Panc1 (cell line): ENCODE data around the gene FKBP1B. TPM values are rescaled to one million over a fixed set of nuclear protein-coding genes. Genes with fewer than 3 reads are reported as not detected.

ENCODE experiments used
- ATAC-seq: fragments of 200-7000 bp; cut with Tn5 transposase; 2 replicates; pipeline ENCODE4 v1.9.1; 2020; ENCODE audit warnings: mild to moderate bottlenecking, moderate library complexity
- BruUV-seq: library from RNA; stranded (reverse); fragments of 400-500 nt; replicated peaks from 2 replicates; lab custom pipeline; 2021; lab: Mats Ljungman, UMichigan
- CTCF ChIA-PET: fragments of 300-600 bp; sonication (Branson Sonifier 250); formaldehyde crosslinking; loops from one replicate; lab custom pipeline; 2022; ENCODE audit warnings: antibody characterized with exemption; lab: Charles Lee
- POLR2A ChIA-PET: fragments of 300-600 bp; sonication (Branson Sonifier 250); formaldehyde crosslinking; loops from one replicate; lab custom pipeline; 2022; ENCODE audit warnings: antibody characterized with exemption; lab: Charles Lee
- DNase-seq: peaks from one replicate; pipeline ENCODE4 v3.0.0-alpha.2; 2010; ENCODE audit warnings: low read depth, low spot score
- H3K27ac ChIP-seq: 2 replicates; pipeline ENCODE4 v1.5.1; 2011; ENCODE audit warnings: mild to moderate bottlenecking, low read length, inconsistent platforms
- H3K27me3 ChIP-seq: fragments of 200-500 bp; sonication (Bioruptor generic); 2 replicates; pipeline ENCODE4 v1.6.0; 2014; ENCODE audit warnings: low read length, inconsistent platforms; ENCODE audit not compliant: control insufficient read depth, insufficient read depth
- H3K36me3 ChIP-seq: fragments of 200-500 bp; sonication (Bioruptor generic); 2 replicates; pipeline ENCODE4 v1.5.1; 2014; ENCODE audit warnings: inconsistent platforms, mild to moderate bottlenecking, low read length, moderate library complexity; ENCODE audit not compliant: control insufficient read depth, insufficient read depth
- H3K4me1 ChIP-seq: 2 replicates; pipeline ENCODE4 v1.5.1; 2011; ENCODE audit warnings: inconsistent platforms, mild to moderate bottlenecking, low read length, moderate library complexity; ENCODE audit not compliant: control insufficient read depth, insufficient read depth
- H3K4me3 ChIP-seq, 2 experiments: 2 replicates each; pipeline ENCODE4 v1.5.1; 2011 to 2012; ENCODE audit warnings: low read depth in 2 of 2, low read length in 2 of 2, mild to moderate bottlenecking in 2 of 2, inconsistent platforms in 1 of 2, moderate library complexity in 1 of 2
- H3K9me3 ChIP-seq: fragments of 200-500 bp; sonication (Bioruptor generic); 2 replicates; pipeline ENCODE4 v1.5.1; 2014; ENCODE audit warnings: low read depth, mild to moderate bottlenecking, inconsistent platforms, low read length, moderate library complexity; ENCODE audit not compliant: control insufficient read depth, insufficient read depth
- CTCF ChIP-seq: fragments of 450-650 bp; IDR thresholded peaks from 2 replicates; pipeline ENCODE4 v1.5.1; 2017; ENCODE audit warnings: mild to moderate bottlenecking
- POLR2AphosphoS5 ChIP-seq: IDR thresholded peaks from 2 replicates; pipeline ENCODE4 v1.6.1; 2012; ENCODE audit warnings: mild to moderate bottlenecking, low read depth, low read length, moderate library complexity
- REST ChIP-seq, 2 experiments: IDR thresholded peaks; 2 replicates each; pipeline ENCODE4 v1.6.1; 2011 to 2012; ENCODE audit warnings: low read depth in 2 of 2, control low read depth in 1 of 2, low read length in 1 of 2, mild to moderate bottlenecking in 1 of 2, moderate library complexity in 1 of 2; ENCODE audit not compliant: insufficient read depth in 1 of 2
- SIN3A ChIP-seq: IDR thresholded peaks from 2 replicates; pipeline ENCODE4 v1.6.1; 2012; ENCODE audit warnings: low read depth, mild to moderate bottlenecking, low read length, moderate library complexity, borderline replicate concordance; ENCODE audit not compliant: insufficient read depth
- TCF7L2 ChIP-seq: IDR thresholded peaks from 2 replicates; pipeline ENCODE4 v1.6.1; 2011; ENCODE audit warnings: mild to moderate bottlenecking, low read depth, low read length, inconsistent platforms
- in situ Hi-C: cut with HindIII; loops from 2 replicates; pipeline ENCODE4 v1.10.0; 2016; ENCODE audit warnings: low sequenced_read_pairs, low pct_unique_long_range_greater_than_20kb
- intact Hi-C: fragments of 100-400 bp; cut with micrococcal nuclease; formaldehyde crosslinking; loops from one replicate; pipeline ENCODE4 v1.10.0; 2022; ENCODE audit not compliant: unreplicated experiment
- total RNA-seq: library from RNA; stranded (reverse); gene quantifications from one replicate; pipeline ENCODE4 v1.2.1, GENCODE V29; 2021; ENCODE audit not compliant: unreplicated experiment

The FKBP1B gene
- total RNA-seq, 1 experiment from 2014 or later, result 19.9 TPM

GRCh38 chr2:24084386-24085199 lies 35.1 kb downstream of the FKBP1B start, which contains the start of gene TP53I3:
Gene TP53I3 (minus strand): TSS chr2:24084834. CDS start chr2:24084326, 508 bp downstream.
- BruUV-seq, result no TSS peak
- peak within 1 kb of the TSS; percentile 99 for H3K27ac ChIP-seq
- H3K4me3 ChIP-seq, result peak within 1 kb of the TSS; percentile 65 to 89
- H3K27me3 ChIP-seq, result no peaks in the 10 kb centered on the region
- ChIA-PET CTCF (interaction anchor here (0.6 to 2.2 kb wide), 6 partner anchors 33 to 157 kb away, joined by 3 to 12 read pairs (median 4); partner anchors contain the start of genes ATAD2B and WDCP), POLR2A (interaction anchor here (0.5 kb wide), 1 partner anchor 864 kb away, joined by 3 read pairs; no protein-coding TSS in a partner anchor)
- H3K9me3 ChIP-seq, result no peaks in the 10 kb centered on the region
- ATAC-seq, result peak; percentile 96
- no peak for TF ChIP-seq REST (IDR thresholded peaks at IDR 0.05; ENCODE audit: insufficient read depth in 1 of 2, low read depth in 2 of 2, low read length in 1 of 2)
- TF ChIP-seq TCF7L2, result 0 out of 2 replicates have a peak, but pooled peaks have one; percentile 20
- TF ChIP-seq POLR2AphosphoS5, result peak; percentile 98
- peak; percentile 100 for TF ChIP-seq CTCF
- TF ChIP-seq SIN3A, result no peak
- in situ Hi-C loops, result no loop called here
- peaks cover under 1% of the 10 kb centered on the region; the same call in 1 of the 2 replicates for H3K36me3 ChIP-seq
- peak; percentile 76 for DNase-seq
- intact Hi-C loops, result loop anchor here (5.0 to 10.0 kb wide), 2 partner anchors 80 to 97 kb away; no protein-coding TSS in a partner anchor
- H3K4me1 ChIP-seq, result peaks cover 13% of the 10 kb centered on the region

- CTCF ChIA-PET, result interaction anchor here (0.7 to 2.2 kb wide), 2 partner anchors 34 to 158 kb away, joined by 3 to 12 read pairs; partner anchors contain the start of gene ATAD2B
- H3K4me3 ChIP-seq, result peak overlapping the region; percentile 65 to 89
- H3K36me3 ChIP-seq, result no peaks in the 10 kb centered on the region; the same call in 1 of the 2 replicates
- ATAC-seq, result peak; percentile 3; the same call in 1 of the 2 replicates
- in situ Hi-C loops, result no loop called here
- H3K9me3 ChIP-seq, result no peaks in the 10 kb centered on the region
- no peak for TF ChIP-seq SIN3A
- TF ChIP-seq CTCF, result no peak
- no peak for TF ChIP-seq TCF7L2
- no peak for TF ChIP-seq REST (IDR thresholded peaks at IDR 0.05; ENCODE audit: insufficient read depth in 1 of 2, low read depth in 2 of 2, low read length in 1 of 2)
- no peak for TF ChIP-seq POLR2AphosphoS5
- BruUV-seq, result no TSS peak
- H3K4me1 ChIP-seq, result peaks cover 13% of the 10 kb centered on the region
- peak overlapping the region; percentile 99 for H3K27ac ChIP-seq
- POLR2A ChIA-PET, result interaction anchor here (0.5 kb wide), 1 partner anchor 864 kb away, joined by 3 read pairs; no protein-coding TSS in a partner anchor
- intact Hi-C loops, result loop anchor here (10.0 kb wide), 1 partner anchor 80 kb away; no protein-coding TSS in a partner anchor
- DNase-seq, result no peak
- H3K27me3 ChIP-seq, result no peaks in the 10 kb centered on the region
Measured at GRCh38 chr2:24085200-24085489, 35.6 kb downstream of the FKBP1B start.
